DMS153 (cell line): ENCODE measurements around the gene ESRP2.

Source experiments
- DNase-seq: peaks from one replicate; lab custom pipeline; 2025; lab: John Stamatoyannopoulos, UW

The ESRP2 gene

DNA sequence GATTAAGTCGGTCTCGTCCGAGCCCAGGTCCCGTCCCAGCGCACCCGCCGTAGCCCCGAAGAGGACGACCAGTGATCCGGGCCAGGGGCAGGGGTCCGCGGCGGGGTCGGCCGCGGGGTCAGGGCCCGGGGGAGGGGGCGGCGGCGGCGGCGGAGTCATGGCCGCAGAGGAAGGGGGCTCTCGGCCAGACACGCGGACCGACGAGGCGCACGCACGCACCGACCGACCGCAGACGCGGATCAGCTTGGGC is at the start of gene ESRP2:
ESRP2 (minus strand) TSS at position 241 of the 250 bp plus-strand sequence; CDS start at position 159, 82 bp downstream.
- no peak for DNase-seq

DNA sequence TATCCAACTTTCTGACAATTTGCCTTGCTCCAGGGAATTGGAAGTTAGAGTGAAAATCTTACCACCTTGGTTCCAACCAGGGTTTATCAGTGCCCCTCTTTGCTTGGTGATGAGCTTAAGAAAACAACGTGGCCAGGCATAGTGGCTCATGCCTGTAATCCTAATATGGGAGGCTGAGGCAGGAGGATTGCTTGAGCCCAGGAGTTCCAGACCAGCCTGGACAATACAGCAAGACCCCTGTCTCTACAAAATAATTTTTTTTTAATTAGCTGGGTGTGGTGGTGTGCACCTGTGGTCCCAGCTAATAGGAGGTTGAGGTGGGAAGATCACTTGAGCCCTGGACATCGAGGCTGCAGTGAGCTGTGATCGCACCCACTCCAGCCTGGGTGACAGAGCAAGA is 49.8 kb upstream of the ESRP2 start:
- DNase-seq, result no peak

DNA sequence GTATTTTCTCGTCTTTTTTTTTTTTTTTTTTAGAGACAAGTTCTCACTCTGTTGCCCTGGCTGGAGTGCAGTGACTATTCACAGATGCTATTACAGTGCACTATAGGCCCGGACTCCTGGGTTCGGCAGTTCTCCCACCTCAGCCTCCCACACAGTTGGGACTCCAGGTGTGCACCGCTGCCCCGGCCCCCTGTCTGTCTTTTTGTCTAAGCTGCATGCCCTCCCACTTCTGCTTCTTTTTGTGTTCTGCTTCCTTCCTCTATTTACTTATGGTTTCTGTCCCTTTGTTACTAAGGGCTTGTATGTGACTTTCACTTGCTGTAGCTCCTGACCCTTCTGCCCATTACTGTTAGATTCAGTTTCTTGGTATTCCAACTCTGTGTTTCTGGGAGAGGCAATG is 48.9 kb upstream of the ESRP2 start:
- no peak for DNase-seq

DNA sequence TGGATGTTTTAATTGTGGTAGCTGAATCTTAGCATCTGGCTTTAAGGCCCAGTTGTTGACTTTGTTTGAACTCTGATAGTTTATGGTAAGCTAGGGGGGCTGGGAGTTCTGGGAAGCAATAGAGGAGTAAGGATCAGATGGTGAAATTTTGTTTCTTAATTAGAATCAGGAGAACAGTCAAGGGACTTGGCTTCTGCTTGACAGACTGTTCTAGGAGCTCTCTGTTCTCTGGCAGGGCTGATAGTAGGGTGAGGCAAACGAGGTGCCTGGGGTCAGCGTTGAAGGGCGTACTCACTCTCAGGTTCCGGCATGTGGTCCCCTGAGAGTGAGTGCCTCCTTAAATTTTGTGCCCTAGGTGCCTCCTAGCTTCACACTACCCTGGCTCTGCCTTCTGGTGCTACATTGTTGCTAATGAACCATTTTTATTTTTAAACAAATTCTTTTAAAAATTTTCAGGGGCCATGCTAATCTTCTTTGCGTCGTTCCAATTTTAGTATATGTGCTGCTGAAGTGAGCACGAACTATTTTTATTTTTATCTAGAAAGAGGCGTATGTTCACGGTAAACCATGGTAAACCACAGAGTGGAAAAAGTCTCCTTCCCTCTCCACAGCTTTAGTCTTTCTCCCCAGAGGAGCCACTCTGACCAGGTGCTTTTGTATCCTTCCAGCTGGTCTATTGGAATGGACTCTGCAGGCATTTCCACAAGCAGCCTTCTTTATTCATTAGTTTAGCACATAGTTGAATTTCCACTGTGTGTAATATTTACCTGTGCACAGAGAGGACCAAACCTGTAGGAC is 48.1 kb upstream of the ESRP2 start:
- DNase-seq, result no peak

DNA sequence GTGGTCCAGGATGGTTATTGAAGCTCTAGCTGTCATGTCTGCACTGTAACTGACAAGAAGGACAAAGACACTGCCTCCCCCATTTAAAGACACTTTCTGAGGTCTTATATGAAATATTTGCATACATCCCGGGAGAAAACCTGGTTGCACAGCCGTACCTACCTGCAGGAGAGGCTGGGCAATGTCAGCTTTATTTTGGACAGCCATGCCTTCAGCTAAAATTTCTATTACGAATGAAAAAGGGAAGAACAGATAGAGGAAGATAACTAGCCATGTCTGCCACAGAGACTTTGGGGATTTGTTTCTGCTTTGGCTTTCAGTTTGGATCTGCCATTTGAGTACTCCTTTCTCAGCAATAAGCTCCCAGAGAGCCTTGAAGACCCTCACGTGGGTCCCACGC is 47.4 kb upstream of the ESRP2 start:
- DNase-seq, result no peak

DNA sequence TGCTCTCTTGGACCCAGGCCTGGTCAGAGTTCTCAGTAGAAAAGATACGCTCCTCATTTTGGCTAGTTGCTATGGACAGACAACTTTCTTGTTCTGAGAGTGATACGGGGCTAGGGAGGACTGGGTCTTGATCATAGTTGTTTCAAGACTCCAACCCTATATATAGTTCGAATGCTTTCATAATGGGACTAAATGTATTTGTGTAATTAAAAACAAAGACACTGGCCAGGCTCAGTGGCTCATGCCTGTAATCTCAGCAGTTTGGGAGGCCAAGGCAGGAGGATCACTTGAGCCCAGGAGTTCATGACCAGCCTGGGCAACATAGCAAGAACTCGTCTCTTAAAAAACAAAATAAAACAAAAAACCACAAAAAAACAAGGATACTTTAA is 46.1 kb upstream of the ESRP2 start:
- DNase-seq, result no peak

DNA sequence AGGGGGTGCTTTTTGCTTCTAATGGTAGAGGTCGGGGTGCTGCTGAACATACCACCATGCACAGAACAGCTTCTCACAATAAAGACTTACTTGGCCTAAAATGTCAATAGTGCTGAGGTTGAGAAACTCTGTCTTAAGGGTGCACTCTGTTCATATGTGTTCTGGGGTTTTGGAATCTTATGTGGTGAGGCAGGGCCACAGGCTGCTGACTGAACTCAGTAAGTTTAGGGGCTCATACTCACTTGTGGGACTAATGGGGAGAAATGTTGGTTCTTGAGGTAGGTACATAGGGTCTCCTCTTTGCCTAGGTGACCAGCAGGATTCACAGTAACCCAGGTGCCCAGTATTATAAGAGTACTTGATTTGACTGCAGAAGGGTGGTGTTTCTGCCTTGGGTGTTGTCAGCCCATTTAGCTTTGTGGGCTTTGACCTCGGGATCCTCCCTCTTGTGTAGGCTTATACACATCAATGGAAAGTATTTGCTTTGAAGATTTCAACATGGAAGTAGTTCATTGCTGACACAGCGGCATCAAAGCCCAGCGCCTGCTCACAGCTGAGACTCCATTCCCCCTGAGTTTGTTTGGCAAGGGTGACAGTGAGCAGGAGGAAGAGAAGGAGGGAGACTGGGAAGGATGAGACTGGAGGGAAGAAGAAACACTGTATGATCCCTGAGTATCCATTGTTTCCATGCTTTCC is 45.6 kb upstream of the ESRP2 start:
- no peak for DNase-seq

DNA sequence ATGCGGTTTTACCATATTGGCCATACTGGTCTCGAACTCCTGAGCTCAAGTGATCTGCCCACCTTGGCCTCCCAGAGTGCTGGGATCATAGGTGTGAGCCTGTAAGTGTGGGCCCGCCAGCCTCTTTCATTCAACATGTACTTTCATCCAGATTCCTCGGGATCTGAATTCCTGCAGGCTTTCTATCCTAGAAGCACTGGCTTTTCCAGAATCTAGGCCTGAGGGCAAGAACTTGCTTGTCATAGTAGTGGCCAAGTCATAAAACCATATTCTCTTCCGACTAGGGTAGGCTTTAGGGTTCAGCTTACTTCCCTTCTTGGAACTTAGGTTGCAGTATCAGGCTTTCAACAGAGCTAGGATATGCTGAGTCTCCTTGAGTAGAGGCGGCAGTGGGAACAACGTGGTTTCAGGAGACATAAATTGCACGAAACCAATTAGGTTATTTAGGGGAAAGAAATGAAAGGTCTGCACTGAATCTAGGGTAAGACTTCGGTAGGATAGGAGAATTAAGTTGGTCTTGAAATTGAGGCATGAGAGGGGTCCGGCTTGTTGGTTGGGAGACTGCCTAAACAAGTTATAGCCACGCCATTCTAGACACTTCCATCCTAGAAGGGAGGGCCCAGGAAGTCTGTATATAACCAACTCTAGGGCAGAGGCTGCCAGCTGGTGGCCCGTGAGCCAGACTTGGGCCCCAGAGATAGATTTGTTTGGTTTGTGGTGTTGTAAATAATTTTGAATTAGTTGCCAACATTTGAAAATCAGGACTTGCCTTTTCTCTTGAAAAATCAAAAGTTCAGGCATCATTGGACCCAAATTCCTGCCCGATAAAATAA is 44.0 kb upstream of the ESRP2 start:
- no peak for DNase-seq

DNA sequence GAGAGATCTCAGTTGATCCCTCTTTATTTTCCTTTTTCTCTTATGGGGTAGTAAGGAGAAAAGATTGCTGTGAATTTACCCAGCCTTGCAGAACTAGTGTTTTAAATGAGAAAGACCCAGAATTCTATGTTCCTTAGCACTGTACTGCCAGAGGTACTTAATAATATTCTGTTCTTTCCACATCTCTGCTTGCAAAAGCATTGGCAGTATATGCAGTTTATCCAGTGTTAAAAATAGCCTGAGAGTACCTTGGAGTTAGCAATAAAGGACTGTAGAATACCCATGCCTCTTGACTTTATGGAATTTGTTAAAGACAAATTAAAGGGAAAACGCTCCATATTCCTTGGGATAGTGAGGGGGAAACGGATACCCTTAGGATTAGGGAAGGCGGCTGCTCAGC is 40.3 kb upstream of the ESRP2 start:
- no peak for DNase-seq

DNA sequence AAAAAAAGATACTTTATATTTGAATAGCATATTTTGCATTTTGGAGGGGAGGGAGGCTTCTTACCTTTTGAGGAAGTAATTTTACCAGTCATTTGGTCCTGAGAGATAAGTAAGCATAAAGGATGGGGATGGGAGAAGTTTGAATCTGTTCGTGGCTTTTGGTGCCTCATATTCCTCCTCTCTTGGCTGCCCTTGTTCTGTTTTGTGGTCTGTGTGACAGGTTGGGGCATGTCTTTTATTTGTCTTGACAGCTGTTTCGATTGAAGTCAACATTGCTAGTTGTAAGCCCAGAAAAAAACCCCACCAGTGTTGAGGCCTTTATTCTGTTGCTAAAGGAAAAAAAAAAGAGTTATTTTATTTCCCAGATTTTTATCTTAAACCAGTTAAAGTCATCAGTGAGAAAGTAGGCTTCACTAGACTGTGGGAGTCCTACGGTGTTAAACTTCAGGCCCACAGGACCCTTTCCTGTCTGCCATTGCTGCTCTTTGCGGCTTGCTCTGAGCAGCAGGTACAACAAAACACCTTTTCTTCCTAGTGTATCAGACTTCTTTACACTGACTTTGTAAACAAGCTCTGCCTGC is 39.8 kb upstream of the ESRP2 start:
- DNase-seq, result peak; percentile 66

DNA sequence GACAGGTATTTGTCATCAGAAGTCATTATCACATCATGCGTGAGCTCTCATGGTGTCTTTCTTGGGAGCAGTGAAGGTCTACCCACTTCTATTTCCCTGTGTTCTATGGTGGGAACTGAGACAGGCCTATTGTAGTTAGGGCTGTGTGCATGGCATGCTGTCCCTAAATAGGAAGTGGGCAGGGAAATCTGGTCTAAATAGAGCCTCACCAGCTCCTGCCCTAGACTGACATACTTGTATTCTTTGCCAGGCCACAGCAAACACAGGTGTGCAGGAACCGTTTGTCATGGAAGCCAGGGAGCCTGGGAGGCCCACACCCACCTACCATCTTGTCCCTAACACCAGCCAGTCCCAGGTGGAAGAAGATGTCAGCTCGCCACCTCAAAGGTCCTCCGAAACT is 38.5 kb upstream of the ESRP2 start:
- peak; percentile 32 for DNase-seq

DNA sequence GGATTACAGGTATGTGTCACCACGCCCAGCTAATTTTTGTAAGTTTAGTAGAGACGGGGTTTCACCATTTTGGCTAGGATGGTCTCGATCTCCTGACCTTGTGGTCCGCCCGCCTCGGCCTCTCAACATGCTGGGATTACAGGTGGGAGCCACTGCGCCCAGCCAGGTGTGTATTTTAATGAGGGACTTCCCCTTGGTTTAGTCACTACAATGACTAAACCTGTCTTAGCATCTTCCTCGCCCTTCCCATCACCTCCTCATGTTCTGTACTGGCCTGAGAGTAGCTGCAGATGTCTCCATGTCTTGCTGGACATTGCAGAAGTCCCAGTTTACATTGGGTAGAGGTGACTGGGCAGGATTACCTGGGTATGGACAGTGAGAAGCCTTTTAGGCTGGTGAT is 38.0 kb upstream of the ESRP2 start:
- no peak for DNase-seq

DNA sequence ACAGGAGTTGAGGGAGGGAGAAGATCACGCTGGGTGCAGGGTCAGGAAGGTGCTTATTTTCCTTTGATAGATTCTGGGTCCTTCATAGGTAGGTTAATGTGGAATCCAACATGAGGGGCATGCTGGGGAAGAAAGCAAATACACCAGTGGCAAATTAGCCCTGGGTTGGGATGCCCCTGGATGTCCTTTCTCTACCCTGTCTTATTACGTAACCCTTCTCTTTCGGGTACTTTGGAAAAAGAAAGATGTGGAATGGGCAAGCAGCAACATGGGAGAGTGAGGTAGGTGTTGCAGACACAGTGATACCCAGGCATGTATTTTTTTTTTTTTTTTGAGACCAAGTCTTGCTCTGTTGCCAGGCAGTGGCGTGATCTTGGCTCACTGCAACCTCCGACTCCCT is 37.5 kb upstream of the ESRP2 start:
- DNase-seq, result no peak

DNA sequence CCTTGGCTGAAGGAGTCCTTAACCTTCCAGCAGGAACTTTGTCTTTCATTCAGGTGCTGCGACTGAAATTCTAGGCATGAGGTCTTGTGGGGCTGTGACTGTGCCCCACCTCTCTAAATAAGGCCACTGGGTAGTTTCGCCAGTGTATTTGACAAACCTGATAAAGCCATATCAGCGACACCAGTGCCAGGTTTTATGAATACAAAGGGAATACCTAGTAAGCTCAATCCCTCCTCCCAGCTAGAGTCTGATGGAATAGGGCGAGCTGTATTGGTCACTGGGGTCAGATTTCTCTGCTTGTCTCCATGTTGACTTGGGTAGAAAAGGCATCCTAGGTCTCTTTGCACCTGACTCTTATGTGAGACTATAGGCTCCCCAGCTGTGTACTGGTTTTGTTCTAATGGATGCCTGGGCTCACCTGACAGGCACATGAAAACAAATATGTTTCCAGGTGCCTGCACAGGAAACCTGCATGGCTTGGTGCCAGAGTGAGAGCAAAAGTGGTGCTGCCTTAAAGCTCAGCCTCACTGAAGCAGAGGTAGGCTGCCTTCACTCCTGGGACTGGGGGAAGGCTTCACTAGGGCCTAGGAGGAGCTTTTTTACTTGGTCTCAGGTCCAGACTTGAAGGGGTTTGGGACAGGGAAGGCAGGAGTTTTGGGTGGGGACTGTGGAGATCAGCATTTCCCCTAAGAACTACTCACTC is 36.7 kb upstream of the ESRP2 start:
- peak; percentile 87 for DNase-seq

DNA sequence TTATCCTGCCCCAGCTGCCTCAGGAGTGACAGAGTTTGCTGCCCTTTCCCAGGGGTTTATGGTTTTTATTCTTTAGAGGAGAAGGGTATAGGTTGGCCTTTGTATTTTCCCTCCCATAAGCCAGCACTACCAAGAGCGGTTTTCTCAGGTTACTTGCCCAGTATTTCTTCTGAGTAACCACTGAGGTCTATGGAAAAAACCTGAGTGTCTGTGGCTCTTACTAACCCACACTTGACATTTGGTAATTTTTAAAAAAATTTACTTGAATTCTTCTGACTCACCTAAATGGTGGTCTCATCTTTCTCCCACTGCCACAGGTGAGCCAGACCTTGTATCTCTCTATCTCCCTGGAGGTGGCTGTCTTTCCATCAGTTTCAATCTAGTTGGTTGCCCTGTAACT is 34.4 kb upstream of the ESRP2 start:
- DNase-seq, result no peak

DNA sequence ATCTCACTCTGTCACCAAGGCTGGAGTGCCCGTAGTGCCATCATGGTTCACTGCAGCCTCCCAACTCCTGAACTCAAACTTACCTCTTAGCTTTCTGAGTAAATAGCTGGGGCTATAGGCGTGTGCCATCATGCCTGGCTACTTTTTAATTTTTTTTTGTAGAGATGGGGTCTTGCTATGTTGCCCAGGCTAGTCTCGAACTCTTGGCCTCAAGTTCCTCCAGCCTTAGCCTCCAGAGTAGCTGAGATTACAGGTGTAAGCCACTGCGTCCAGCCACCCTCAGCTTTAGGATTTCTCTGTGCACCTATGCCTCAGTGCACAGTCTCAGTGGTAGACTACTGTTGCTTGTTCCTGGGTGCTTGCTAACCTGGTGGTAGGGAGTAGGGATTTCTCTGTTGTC is 33.9 kb upstream of the ESRP2 start:
- no peak for DNase-seq

DNA sequence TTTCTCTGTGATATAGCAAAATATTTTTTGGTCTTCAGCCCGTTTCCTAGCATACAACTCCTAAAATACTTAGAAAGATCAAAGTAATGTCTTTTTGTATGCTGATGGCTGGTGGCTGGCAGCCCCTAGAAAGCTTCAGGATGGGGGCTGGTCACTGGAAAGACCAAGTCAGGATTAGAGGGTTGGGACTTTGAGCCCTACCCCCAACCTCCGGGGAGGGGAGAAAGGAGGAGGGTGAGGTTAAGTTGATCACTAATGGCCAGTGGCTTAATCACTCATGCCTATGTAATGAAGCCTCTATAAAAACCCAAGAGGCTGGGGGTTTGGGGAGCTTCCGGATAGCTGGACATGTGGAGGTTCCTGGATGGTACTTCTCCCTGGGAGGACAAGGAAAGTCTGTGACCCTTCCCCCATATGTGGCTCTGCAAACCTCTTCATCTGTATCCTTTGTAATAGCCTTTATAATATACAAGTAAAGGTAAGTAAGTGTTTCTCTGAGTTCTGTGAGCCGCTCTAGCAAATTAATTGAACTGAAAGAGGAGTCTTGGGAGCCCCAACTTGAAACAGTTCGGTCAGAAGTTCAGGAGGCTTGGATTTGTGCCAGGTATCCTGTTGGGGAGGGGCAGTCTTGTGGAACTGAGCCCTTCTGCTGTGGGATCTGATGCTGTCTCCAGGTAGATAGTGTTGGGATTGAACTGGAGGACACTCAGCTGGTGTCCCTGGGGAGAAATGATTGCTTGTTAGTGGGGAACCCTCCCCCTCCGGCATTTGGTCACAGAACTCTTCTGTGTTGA is 31.9 kb upstream of the ESRP2 start:
- no peak for DNase-seq

DNA sequence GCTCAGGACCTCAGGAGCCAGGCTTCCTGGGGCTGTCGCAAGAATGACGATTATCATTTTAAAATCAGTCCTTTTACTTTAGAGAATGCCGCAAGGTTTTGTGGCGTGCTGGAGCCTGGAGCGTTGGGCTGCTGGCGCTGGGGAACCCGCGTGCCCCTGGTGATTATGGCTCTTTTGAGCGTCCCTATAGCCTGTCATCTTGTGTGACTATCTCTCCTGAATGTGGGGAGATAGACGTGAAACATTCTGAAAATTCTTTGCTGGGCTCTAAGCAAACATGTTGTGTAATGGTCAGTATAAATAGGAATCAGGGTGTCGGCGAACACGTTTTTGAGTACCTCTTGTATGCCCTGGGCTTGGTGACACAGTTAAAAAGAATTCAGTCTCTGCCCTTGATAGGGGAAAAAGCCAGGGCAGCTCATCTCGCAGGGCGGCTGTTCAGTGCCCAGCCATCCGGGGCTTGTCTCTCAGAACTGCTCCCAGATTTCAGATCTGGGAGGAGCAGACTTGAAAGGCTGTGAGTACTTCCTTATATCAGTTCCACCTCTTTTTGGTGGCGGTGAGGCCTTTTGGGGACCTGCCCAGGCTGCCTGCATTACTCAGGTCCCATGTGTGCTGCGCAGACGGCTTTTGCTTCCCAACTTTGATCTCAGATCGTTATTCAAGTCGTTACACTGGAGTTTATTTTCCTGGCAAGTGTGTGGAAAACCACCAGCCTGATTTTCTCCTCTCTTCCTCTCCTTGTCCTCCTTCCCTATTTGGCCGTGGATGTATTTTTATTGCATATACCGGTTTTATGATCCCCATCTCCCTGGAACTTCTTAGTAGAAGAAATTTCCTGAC is 29.4 kb upstream of the ESRP2 start:
- peak; percentile 8 for DNase-seq

DNA sequence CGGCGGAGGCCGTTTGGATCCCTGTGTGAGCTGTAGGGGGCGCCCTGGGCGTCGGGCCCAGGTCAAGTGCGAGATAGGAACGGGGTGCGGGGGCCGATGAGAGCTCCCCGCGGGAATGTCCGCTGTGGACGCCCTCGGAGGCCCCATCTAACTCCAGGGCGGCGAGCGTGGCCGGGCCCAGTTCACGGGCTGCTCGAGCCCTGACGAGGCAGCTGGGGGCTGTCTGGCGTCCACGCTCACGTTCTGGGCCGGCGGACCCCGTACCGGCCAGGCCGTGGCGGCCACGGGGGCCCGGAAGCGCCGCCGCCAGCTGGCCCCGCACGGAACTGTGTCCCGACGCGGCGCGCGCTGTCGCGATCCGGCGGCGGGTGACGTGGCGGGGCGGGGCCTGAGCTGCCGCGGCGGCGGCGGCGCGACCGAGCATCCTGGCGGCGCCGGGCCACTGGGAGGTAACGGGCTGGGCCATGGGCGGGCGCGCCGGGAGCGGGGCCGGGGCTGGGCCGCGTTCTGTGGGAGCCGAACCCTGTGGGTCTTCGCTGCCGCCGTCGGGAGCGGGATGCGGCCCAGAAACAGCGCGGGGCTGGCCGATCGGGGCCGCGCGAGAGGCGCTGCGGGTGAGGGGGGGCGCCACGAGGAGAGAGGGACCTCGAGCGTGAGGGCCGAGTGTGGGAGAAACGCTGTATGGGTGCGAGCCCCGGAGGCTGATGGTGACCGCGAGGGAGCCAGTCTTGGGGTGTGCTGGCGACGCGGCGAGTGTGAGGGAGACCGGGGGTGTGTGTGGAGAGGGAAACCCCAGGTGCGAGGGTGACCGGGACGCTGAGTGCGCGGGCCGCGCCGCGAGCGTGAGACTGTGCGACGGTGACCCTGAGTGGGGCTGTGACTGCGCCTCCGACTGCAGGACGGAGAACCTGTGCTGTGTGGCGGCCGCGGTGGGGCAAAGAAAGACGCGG is 28.5 kb upstream of the ESRP2 start, which contains the start of gene SLC7A6:
SLC7A6 (plus strand) TSS at position 399 of the 950 bp plus-strand sequence. CDS start 10,201 bp downstream, outside the sequence.
- DNase-seq, result no peak
